Measurements from ENCODE around the gene NPPB.

The NPPB gene

DNA sequence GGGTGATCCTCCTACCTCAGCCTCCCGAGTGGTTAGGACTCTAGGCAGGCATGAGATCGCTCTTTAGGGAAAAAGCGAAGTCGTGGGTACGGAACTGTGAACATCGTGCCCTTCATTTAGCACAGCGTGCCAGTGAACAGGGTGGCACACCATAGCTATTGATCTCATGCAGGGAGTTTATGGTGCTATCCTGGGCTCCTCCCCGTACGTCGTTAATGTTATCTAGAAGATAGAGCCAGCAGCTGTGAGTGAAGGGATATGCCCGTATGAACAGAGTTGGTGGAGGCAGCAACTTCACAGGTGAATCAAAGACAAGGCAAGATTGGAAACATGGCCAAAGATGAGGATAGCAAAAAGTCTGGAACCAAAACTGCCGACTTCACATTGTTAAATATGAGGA, 41.6 kb downstream of the NPPB start:
- TF ChIP-seq, protein P1, sequence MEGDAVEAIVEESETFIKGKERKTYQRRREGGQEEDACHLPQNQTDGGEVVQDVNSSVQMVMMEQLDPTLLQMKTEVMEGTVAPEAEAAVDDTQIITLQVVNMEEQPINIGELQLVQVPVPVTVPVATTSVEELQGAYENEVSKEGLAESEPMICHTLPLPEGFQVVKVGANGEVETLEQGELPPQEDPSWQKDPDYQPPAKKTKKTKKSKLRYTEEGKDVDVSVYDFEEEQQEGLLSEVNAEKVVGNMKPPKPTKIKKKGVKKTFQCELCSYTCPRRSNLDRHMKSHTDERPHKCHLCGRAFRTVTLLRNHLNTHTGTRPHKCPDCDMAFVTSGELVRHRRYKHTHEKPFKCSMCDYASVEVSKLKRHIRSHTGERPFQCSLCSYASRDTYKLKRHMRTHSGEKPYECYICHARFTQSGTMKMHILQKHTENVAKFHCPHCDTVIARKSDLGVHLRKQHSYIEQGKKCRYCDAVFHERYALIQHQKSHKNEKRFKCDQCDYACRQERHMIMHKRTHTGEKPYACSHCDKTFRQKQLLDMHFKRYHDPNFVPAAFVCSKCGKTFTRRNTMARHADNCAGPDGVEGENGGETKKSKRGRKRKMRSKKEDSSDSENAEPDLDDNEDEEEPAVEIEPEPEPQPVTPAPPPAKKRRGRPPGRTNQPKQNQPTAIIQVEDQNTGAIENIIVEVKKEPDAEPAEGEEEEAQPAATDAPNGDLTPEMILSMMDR (IDR thresholded peaks at IDR 0.05; ENCODE audit: low read depth, low read length), result no peak
- no peak for DNase-seq (ENCODE audit: low read depth in 2 of 2)

DNA sequence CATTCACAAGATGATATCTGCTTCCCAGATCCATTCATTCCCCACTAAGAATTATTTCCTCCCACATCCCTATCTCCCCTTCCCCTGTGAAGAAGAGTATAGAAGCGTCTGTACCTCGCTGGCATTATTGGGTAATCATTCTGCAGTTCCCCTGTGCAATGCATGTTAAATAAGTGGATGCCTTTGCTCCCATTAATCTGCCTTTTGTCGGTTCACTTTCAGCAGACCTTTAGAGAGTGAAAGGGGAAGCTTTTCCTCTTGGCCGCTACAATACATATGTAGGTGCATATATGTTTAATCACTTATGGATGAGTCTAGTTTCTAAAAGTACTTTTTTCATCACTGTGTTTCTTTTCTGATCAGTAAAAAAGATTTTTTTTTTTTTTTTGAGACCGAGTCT, 45.7 kb downstream of the NPPB start:
- TF ChIP-seq, protein P1 (IDR thresholded peaks at IDR 0.05; ENCODE audit: low read depth, low read length), result no peak
- DNase-seq (ENCODE audit: low read depth in 2 of 2), result no peak
- H3K4me3 ChIP-seq (replicated peaks in 1 of 2; ENCODE audit: low read depth in 2 of 2, low read length in 2 of 2), result no peak overlapping the region

More for the DNA sequence above, 41.6 kb downstream of the NPPB start:
- no peak overlapping the region for H3K4me3 ChIP-seq (replicated peaks in 1 of 2; ENCODE audit: low read depth in 2 of 2, low read length in 2 of 2)
